Neural progenitor cell (in vitro differentiated cells): ENCODE results near the gene AP2A1.

ENCODE experiments used
- EZH2 ChIP-seq: fragments of 200-600 bp; sonication (generic); IDR thresholded peaks from 2 replicates; pipeline ENCODE4 v1.6.1; 2017; ENCODE audit warnings: antibody characterized with exemption, mild to moderate bottlenecking, moderate library complexity
- TF ChIP-seq, protein P1 (sequence below): fragments of 200-600 bp; sonication (generic); IDR thresholded peaks from 2 replicates; pipeline ENCODE4 v1.5.1; 2017; ENCODE audit warnings: antibody characterized with exemption, mild to moderate bottlenecking

DNA sequence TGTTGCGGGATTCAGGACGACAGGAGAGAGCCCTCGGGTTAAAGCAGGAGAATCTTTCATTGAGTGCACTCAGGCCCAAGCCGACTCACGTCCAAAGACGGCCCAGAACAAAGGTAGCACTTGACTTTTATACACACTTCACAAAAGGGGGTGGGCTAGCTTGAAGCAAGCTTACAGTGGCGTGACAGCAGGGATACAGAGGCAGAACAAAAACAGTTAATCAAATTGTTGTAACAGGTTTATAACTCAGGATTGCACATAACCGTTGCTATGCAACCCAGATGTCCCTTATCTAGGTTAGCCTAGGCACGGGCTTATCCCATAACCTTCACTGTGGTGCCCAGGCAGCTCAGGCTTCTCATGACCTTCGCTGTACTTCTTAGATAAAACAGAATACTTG, 53.3 kb downstream of the AP2A1 start:
- TF ChIP-seq, protein P1, sequence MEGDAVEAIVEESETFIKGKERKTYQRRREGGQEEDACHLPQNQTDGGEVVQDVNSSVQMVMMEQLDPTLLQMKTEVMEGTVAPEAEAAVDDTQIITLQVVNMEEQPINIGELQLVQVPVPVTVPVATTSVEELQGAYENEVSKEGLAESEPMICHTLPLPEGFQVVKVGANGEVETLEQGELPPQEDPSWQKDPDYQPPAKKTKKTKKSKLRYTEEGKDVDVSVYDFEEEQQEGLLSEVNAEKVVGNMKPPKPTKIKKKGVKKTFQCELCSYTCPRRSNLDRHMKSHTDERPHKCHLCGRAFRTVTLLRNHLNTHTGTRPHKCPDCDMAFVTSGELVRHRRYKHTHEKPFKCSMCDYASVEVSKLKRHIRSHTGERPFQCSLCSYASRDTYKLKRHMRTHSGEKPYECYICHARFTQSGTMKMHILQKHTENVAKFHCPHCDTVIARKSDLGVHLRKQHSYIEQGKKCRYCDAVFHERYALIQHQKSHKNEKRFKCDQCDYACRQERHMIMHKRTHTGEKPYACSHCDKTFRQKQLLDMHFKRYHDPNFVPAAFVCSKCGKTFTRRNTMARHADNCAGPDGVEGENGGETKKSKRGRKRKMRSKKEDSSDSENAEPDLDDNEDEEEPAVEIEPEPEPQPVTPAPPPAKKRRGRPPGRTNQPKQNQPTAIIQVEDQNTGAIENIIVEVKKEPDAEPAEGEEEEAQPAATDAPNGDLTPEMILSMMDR: no peak
- no peak for TF ChIP-seq EZH2
